ENCODE data around the gene FGF12.

The FGF12 gene

GRCh38 chr3:192181151-192181550 is 546.2 kb downstream of the FGF12 start:
- no peak overlapping the region for H3K14ac ChIP-seq (ENCODE audit: low read length)
- no peak overlapping the region for H4K8ac ChIP-seq (ENCODE audit: low read depth, low read length)
- H3K9ac ChIP-seq (ENCODE audit: low read length) = no peak overlapping the region
- no peak overlapping the region for H3K4me2 ChIP-seq (ENCODE audit: low read length)
- H2BK12ac ChIP-seq (ENCODE audit: low read length) = no peak overlapping the region
- H3K27ac ChIP-seq (ENCODE audit: low read depth, low read length) = no peak overlapping the region
- WGBS (ENCODE audit: extremely low coverage, insufficient coverage, insufficient read length) = no CpG with 5 or more reads among the region's 4 CpGs
- H3K4ac ChIP-seq (ENCODE audit: low read depth, low read length) = no peak overlapping the region
- no peaks in the 10 kb centered on the region for H3K79me1 ChIP-seq (ENCODE audit: low read length)
- no peak overlapping the region for H2AK5ac ChIP-seq (ENCODE audit: low read length)
- no peaks in the 10 kb centered on the region for H3K36me3 ChIP-seq (ENCODE audit: control insufficient read depth in 1 of 2, insufficient read depth in 2 of 2, low read length in 2 of 2)
- no peak overlapping the region for H3K23ac ChIP-seq (ENCODE audit: low read length)
- H2AFZ ChIP-seq (ENCODE audit: insufficient read depth, low read length, poor library complexity) = no peak overlapping the region
- no peak for DNase-seq
- H3K4me3 ChIP-seq (ENCODE audit: low read depth, low read length) = no peak overlapping the region
- no peak overlapping the region for H3K18ac ChIP-seq (ENCODE audit: low read length)
- H2BK5ac ChIP-seq (ENCODE audit: low read depth, low read length, poor library complexity) = no peak overlapping the region
- no peak overlapping the region for H4K91ac ChIP-seq (ENCODE audit: low read depth, low read length)
- H3K4me1 ChIP-seq (ENCODE audit: control insufficient read depth in 1 of 2, insufficient read depth in 2 of 2, low read length in 2 of 2) = no peaks in the 10 kb centered on the region
- H3K9me3 ChIP-seq (ENCODE audit: insufficient read depth, low read depth, low read length) = no peaks in the 10 kb centered on the region
- H2BK120ac ChIP-seq (ENCODE audit: insufficient read depth, low read length, poor library complexity) = no peak overlapping the region
- no peak overlapping the region for H4K12ac ChIP-seq (ENCODE audit: low read depth, low read length)
- H3K79me2 ChIP-seq (ENCODE audit: control insufficient read depth, insufficient read depth, low read length, poor library complexity) = no peaks in the 10 kb centered on the region
- no peaks in the 10 kb centered on the region for H3K27me3 ChIP-seq (ENCODE audit: insufficient read depth, low read length)

- Histone ChIP-seq H3K4me2 (ENCODE audit: low read length) (no peak overlapping the region), H3K27me3 (ENCODE audit: insufficient read depth, low read length) (no peaks in the 10 kb centered on the region), H4K12ac (ENCODE audit: low read depth, low read length) (no peak overlapping the region), H4K91ac (ENCODE audit: low read depth, low read length) (no peak overlapping the region), H3K79me1 (ENCODE audit: low read length) (no peaks in the 10 kb centered on the region), H3K4me3 (ENCODE audit: low read depth, low read length) (no peak overlapping the region), H3K79me2 (ENCODE audit: control insufficient read depth, insufficient read depth, low read length, poor library complexity) (no peaks in the 10 kb centered on the region), H3K9me3 (ENCODE audit: insufficient read depth, low read depth, low read length) (no peaks in the 10 kb centered on the region), H3K4ac (ENCODE audit: low read depth, low read length) (no peak overlapping the region), H3K18ac (ENCODE audit: low read length) (no peak overlapping the region), H2BK12ac (ENCODE audit: low read length) (no peak overlapping the region), H3K23ac (ENCODE audit: low read length) (no peak overlapping the region), H2AK5ac (ENCODE audit: low read length) (no peak overlapping the region), H3K36me3 (ENCODE audit: control insufficient read depth in 1 of 2, insufficient read depth in 2 of 2, low read length in 2 of 2) (no peaks in the 10 kb centered on the region), H2AFZ (ENCODE audit: insufficient read depth, low read length, poor library complexity) (no peak overlapping the region), H3K27ac (ENCODE audit: low read depth, low read length) (no peak overlapping the region), H3K9ac (ENCODE audit: low read length) (no peak overlapping the region), H4K8ac (ENCODE audit: low read depth, low read length) (no peak overlapping the region), H2BK5ac (ENCODE audit: low read depth, low read length, poor library complexity) (no peak overlapping the region), H3K4me1 (ENCODE audit: control insufficient read depth in 1 of 2, insufficient read depth in 2 of 2, low read length in 2 of 2) (no peaks in the 10 kb centered on the region), H3K14ac (ENCODE audit: low read length) (no peak overlapping the region), H2BK120ac (ENCODE audit: insufficient read depth, low read length, poor library complexity) (no peak overlapping the region)
- WGBS (ENCODE audit: extremely low coverage, insufficient coverage, insufficient read length) = no CpG with 5 or more reads among the region's 3 CpGs
- no peak for DNase-seq
Observed at GRCh38 chr3:192177383-192177782, 550.0 kb downstream of the FGF12 start.

GRCh38 chr3:192174283-192174682 is 553.1 kb downstream of the FGF12 start:
- H3K36me3 ChIP-seq (ENCODE audit: control insufficient read depth in 1 of 2, insufficient read depth in 2 of 2, low read length in 2 of 2) = no peaks in the 10 kb centered on the region
- no peak overlapping the region for H3K9ac ChIP-seq (ENCODE audit: low read length)
- no peak overlapping the region for H2BK120ac ChIP-seq (ENCODE audit: insufficient read depth, low read length, poor library complexity)
- no peaks in the 10 kb centered on the region for H3K27me3 ChIP-seq (ENCODE audit: insufficient read depth, low read length)
- WGBS (ENCODE audit: extremely low coverage, insufficient coverage, insufficient read length) = no CpG with 5 or more reads among the region's 4 CpGs
- no peak overlapping the region for H4K12ac ChIP-seq (ENCODE audit: low read depth, low read length)
- H3K18ac ChIP-seq (ENCODE audit: low read length) = no peak overlapping the region
- no peaks in the 10 kb centered on the region for H3K4me1 ChIP-seq (ENCODE audit: control insufficient read depth in 1 of 2, insufficient read depth in 2 of 2, low read length in 2 of 2)
- H2BK5ac ChIP-seq (ENCODE audit: low read depth, low read length, poor library complexity) = no peak overlapping the region
- H2AK5ac ChIP-seq (ENCODE audit: low read length) = no peak overlapping the region
- H3K79me2 ChIP-seq (ENCODE audit: control insufficient read depth, insufficient read depth, low read length, poor library complexity) = no peaks in the 10 kb centered on the region
- no peaks in the 10 kb centered on the region for H3K79me1 ChIP-seq (ENCODE audit: low read length)
- no peak overlapping the region for H3K27ac ChIP-seq (ENCODE audit: low read depth, low read length)
- no peak overlapping the region for H2BK12ac ChIP-seq (ENCODE audit: low read length)
- no peak overlapping the region for H3K4me2 ChIP-seq (ENCODE audit: low read length)
- H3K9me3 ChIP-seq (ENCODE audit: insufficient read depth, low read depth, low read length) = no peaks in the 10 kb centered on the region
- no peak overlapping the region for H4K91ac ChIP-seq (ENCODE audit: low read depth, low read length)
- H3K4ac ChIP-seq (ENCODE audit: low read depth, low read length) = no peak overlapping the region
- no peak overlapping the region for H3K23ac ChIP-seq (ENCODE audit: low read length)
- no peak overlapping the region for H3K4me3 ChIP-seq (ENCODE audit: low read depth, low read length)
- no peak overlapping the region for H3K14ac ChIP-seq (ENCODE audit: low read length)
- H4K8ac ChIP-seq (ENCODE audit: low read depth, low read length) = no peak overlapping the region
- no peak for DNase-seq
- no peak overlapping the region for H2AFZ ChIP-seq (ENCODE audit: insufficient read depth, low read length, poor library complexity)

GRCh38 chr3:192171213-192171612 is 556.1 kb downstream of the FGF12 start:
- no peak overlapping the region for H4K12ac ChIP-seq (ENCODE audit: low read depth, low read length)
- no peak overlapping the region for H4K8ac ChIP-seq (ENCODE audit: low read depth, low read length)
- no peak for DNase-seq
- H2BK5ac ChIP-seq (ENCODE audit: low read depth, low read length, poor library complexity) = no peak overlapping the region
- no peak overlapping the region for H3K18ac ChIP-seq (ENCODE audit: low read length)
- no peak overlapping the region for H3K4ac ChIP-seq (ENCODE audit: low read depth, low read length)
- H3K9ac ChIP-seq (ENCODE audit: low read length) = no peak overlapping the region
- H3K27me3 ChIP-seq (ENCODE audit: insufficient read depth, low read length) = no peaks in the 10 kb centered on the region
- no peaks in the 10 kb centered on the region for H3K9me3 ChIP-seq (ENCODE audit: insufficient read depth, low read depth, low read length)
- no peak overlapping the region for H3K23ac ChIP-seq (ENCODE audit: low read length)
- H3K4me3 ChIP-seq (ENCODE audit: low read depth, low read length) = no peak overlapping the region
- WGBS (ENCODE audit: extremely low coverage, insufficient coverage, insufficient read length) = no CpG with 5 or more reads among the region's 1 CpG
- H3K4me1 ChIP-seq (ENCODE audit: control insufficient read depth in 1 of 2, insufficient read depth in 2 of 2, low read length in 2 of 2) = no peaks in the 10 kb centered on the region
- no peak overlapping the region for H2BK12ac ChIP-seq (ENCODE audit: low read length)
- no peaks in the 10 kb centered on the region for H3K79me1 ChIP-seq (ENCODE audit: low read length)
- H2BK120ac ChIP-seq (ENCODE audit: insufficient read depth, low read length, poor library complexity) = no peak overlapping the region
- H2AFZ ChIP-seq (ENCODE audit: insufficient read depth, low read length, poor library complexity) = no peak overlapping the region
- H2AK5ac ChIP-seq (ENCODE audit: low read length) = no peak overlapping the region
- no peak overlapping the region for H4K91ac ChIP-seq (ENCODE audit: low read depth, low read length)
- H3K36me3 ChIP-seq (ENCODE audit: control insufficient read depth in 1 of 2, insufficient read depth in 2 of 2, low read length in 2 of 2) = no peaks in the 10 kb centered on the region
- no peak overlapping the region for H3K14ac ChIP-seq (ENCODE audit: low read length)
- no peak overlapping the region for H3K4me2 ChIP-seq (ENCODE audit: low read length)
- no peak overlapping the region for H3K27ac ChIP-seq (ENCODE audit: low read depth, low read length)
- no peaks in the 10 kb centered on the region for H3K79me2 ChIP-seq (ENCODE audit: control insufficient read depth, insufficient read depth, low read length, poor library complexity)
